GM18507 (cell line): ENCODE results near the gene LAGE3.

ENCODE experiments used
- DNase-seq: peaks from one replicate; pipeline ENCODE4 v3.0.0; 2011; ENCODE audit warnings: low read depth; ENCODE audit not compliant: insufficient read length; ENCODE audit errors: extremely low spot score
- FAIRE-seq: peaks from 2 replicates; lab custom pipeline; 2011; peaks lifted over from hg19 to GRCh38; lab: Jason Lieb, UNC

Gene LAGE3, protein sequence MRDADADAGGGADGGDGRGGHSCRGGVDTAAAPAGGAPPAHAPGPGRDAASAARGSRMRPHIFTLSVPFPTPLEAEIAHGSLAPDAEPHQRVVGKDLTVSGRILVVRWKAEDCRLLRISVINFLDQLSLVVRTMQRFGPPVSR

DNA sequence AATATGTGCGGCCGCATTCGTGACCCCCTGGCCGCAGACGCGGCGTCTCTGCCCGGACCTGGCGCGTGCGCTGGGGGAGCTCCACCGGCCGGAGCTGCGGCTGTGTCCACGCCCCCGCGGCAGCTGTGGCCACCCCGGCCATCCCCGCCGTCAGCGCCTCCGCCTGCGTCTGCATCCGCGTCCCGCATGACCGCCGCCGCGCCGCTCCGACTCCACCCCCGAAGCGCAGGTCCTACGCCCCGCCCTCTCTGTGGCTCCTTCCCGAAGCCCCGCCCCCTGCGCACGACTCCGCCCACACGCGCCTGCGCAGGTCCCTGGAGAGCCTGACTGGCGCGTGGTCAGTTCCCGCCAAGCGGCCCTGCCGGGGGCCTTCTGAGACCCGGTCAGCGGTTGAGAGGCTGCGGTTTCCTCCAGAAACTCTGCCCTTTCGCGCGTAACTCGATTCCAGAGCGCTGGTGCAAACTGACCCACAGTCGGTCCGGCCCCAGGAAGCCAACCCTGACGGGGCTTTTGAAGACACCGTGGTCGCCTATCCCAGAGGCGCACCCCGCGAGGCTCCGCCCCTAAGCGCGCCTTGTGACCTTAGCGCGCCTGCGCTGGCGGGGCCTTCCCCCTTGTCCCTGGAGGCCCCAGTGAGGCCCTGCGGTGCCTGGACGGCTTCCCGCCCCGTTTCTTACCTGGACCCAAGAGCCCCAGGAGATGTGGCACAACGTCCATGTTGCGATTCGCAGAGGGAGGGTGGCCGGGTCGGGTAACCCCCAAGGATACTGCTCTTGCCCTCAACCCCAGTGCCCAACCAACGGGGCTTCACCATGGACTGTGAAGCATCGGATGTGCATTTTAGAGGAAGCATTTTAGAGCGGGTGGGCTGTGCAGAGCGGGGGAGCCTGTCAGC, at the start of gene LAGE3:
Gene LAGE3, minus strand, starts transcription at position 554 of the 895 bp plus-strand sequence. Its CDS starts 366 bp downstream, at position 188.
- FAIRE-seq, result peak; percentile 96
- DNase-seq, result peak; percentile 75

DNA sequence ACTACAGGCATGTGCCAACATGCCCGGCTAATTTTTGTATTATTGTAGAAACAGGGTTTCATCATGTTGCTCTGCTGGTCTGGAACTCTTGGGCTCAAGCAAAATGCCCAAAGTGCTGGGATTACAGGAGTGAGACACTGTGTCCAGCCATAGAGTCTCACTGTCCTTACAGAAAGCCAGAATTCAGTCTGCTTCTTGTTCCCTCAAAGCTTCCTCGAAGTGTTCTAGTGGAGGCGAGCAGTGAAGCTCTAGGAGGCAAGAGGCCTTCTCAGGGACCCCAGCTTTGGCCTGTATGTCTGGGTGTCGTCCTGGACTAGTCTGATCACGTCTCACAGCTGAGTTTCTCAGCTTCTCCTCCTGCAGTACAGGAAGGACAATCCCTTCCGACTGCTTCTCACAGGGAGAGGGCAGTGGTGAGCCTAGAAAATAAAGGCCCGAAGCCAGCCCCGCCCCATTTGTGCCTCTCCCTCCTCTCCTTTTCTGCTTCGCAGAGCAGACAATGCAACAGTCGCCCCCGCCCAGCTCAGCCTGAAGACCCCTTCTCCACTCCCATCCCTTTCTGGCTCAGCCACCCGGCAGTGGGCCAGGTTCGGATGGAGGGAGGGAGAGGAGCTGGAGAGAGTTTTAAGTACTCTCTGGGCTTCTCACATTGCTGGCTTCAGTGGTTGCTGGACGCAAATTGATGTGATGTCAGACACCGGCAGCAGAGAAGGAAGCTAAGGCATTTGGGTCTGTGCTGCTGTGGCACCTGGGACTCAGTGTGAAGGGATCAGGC, 48.0 kb upstream of the LAGE3 start:
- no peak for DNase-seq

GRCh38 chrX:154525606-154526490, 46.8 kb upstream of the LAGE3 start:
- FAIRE-seq (no peak), DNase-seq (no peak)

More for the DNA sequence above, 48.0 kb upstream of the LAGE3 start:
- peak; percentile 85 for FAIRE-seq

GRCh38 chrX:154519389-154519788, 40.3 kb upstream of the LAGE3 start:
- DNase-seq (no peak), FAIRE-seq (no peak)

GRCh38 chrX:154517101-154517781, 38.2 kb upstream of the LAGE3 start:
- DNase-seq (no peak), FAIRE-seq (no peak)

DNA sequence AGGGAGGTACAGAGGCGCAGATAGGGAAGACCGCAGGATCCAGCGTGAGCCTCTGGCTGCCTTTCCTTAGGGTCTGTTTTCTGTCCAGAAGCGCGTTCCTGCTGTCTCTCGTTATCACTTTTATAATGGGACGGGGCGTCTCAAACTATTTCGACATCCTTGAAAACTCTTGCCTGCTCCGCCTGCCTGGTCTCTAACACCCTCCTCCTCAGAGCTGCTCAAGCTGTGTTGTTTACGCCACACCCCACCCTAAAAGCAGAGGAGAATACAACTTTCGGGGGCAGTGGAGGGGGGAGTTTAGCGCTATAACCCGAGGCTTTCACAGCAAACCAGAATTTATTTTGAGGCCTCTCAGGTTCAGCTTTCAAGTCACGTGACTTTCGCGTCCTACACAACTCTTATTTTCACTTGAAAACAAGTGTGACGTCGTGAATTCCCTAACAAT, 37.6 kb upstream of the LAGE3 start:
- DNase-seq, result no peak
- FAIRE-seq, result no peak

- DNase-seq, result peak; percentile 62
- FAIRE-seq, result peak; percentile 99
Observed at GRCh38 chrX:154515966-154516655, 37.0 kb upstream of the LAGE3 start, which contains the start of gene FAM3A. FAM3A (minus strand) TSS chrX:154516232; CDS start chrX:154515772, 460 bp downstream.

GRCh38 chrX:154515090-154515965, 36.2 kb upstream of the LAGE3 start:
- no peak for DNase-seq
- FAIRE-seq, result peak; percentile 75

DNA sequence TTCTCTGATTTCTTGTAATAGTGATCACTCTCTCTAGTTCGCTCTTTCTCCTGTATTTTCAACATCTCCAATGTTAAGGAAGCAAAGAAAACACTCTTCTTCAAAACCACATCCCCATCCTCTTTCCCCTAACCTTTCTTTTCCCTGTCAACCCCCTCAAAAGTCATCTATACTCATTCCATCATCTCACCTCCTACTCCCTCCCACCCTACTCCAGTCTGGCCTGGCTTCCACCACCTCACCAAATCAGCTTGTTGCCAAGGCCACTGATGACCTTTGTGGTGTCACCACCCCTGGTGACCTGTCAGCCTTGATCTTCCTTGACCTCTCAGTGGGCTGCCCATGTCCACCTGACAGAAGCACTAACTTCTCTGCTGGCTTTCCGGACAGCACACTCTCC, 34.6 kb upstream of the LAGE3 start:
- FAIRE-seq (no peak), DNase-seq (no peak)

DNA sequence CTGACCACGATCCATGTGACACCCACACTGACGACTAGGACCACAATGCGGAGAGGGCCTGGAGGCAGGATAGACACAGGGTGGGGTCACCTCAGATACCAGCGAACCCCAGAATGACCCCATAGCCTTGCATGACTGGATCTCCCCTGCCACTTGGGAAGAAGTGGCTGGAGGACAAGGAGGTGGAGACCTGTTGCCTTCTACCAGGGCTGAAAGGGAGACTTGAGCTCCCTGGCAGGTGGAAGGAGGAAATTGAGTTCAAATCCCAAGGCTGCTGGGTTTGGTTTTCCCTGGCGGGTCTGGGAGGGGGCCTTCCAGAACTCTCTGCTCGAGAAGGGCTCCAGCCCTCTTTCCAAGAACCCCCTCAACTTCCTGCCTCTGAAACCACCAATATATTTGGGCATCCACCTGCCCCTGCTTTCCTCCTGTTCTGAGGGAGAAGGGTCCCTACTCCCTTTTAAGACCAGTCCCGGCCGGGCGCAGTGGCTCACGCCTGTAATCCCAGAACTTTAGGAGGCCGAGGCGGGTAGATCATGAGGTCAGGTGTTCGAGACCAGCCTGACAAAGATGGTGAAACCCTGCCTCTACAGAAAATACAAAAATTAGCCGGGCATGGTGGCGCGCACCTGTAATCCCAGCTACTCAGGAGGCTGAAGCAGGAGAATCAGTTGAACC, 33.9 kb upstream of the LAGE3 start:
- FAIRE-seq, result no peak
- no peak for DNase-seq

GRCh38 chrX:154511761-154512160, 32.7 kb upstream of the LAGE3 start:
- DNase-seq, result no peak
- no peak for FAIRE-seq

DNA sequence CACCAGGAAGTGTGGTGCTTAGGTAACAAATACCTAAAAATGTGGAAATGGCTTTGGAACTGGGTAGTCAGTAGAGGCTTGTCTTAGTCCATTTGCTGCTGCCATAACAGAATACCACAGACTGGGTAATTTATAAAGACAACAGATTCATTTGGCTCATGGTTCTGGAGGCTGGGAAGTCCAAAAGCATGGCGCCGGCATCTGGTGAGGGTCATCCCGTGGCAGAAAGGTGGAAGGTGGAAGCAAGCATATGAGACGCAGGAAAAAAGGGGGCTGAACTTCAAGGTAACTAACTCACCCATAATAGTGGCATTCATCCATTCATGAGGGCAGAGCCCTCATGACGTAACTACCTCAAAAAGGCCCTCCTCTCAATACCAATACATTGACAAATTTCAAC, 30.4 kb upstream of the LAGE3 start:
- DNase-seq (no peak), FAIRE-seq (no peak)

DNA sequence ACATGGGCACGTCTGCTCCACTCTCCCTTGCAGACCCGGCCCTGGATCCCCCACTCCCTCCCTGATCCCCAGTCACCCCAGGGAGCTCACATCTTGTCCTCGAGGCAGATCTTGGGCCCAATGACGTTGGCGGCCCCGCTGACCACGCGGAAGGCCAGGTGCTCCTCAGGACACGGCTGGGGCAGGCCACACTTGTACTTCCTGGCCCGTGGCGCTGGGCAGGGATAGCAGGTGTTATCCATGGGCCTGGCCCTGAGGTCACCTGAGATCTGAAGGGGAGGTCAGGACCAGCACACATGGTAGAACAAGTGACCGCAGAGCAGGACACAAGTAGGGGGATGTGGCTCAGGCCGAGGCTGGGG, 29.3 kb upstream of the LAGE3 start:
- FAIRE-seq (no peak), DNase-seq (no peak)

GRCh38 chrX:154507673-154508383, 28.7 kb upstream of the LAGE3 start:
- FAIRE-seq, result no peak

GRCh38 chrX:154506483-154507332, 27.6 kb upstream of the LAGE3 start:
- FAIRE-seq, result no peak

More at GRCh38 chrX:154507673-154508383, 28.7 kb upstream of the LAGE3 start:
- DNase-seq, result no peak

More at GRCh38 chrX:154506483-154507332, 27.6 kb upstream of the LAGE3 start:
- no peak for DNase-seq
